GM19193 (cell line): ENCODE data around the gene SCN9A.

ENCODE experiments used
- POLR2A ChIP-seq: IDR thresholded peaks from 4 replicates; pipeline ENCODE4 v1.6.1; 2011; ENCODE audit not compliant: insufficient read depth, insufficient read length; ENCODE audit errors: extremely low read depth

The SCN9A gene

GRCh38 chr2:166357068-166357949, 18.4 kb downstream of the SCN9A start:
- TF ChIP-seq POLR2A = no peak

GRCh38 chr2:166351319-166351718, 24.4 kb downstream of the SCN9A start:
- TF ChIP-seq POLR2A = no peak

- TF ChIP-seq POLR2A = no peak
Measured at GRCh38 chr2:166350525-166350924, 25.2 kb downstream of the SCN9A start.

- no peak for TF ChIP-seq POLR2A
Measured at GRCh38 chr2:166344286-166345113, 31.2 kb downstream of the SCN9A start.

GRCh38 chr2:166343467-166343866, 32.3 kb downstream of the SCN9A start:
- TF ChIP-seq POLR2A = no peak

- TF ChIP-seq POLR2A = no peak
Measured at GRCh38 chr2:166341426-166341825, 34.3 kb downstream of the SCN9A start.

GRCh38 chr2:166338831-166339339, 36.9 kb downstream of the SCN9A start:
- no peak for TF ChIP-seq POLR2A

GRCh38 chr2:166337932-166338331, 37.8 kb downstream of the SCN9A start:
- no peak for TF ChIP-seq POLR2A

- TF ChIP-seq POLR2A = no peak
Measured at GRCh38 chr2:166335284-166335683, 40.5 kb downstream of the SCN9A start.

- TF ChIP-seq POLR2A = no peak
Measured at GRCh38 chr2:166334805-166335204, 40.9 kb downstream of the SCN9A start.

GRCh38 chr2:166333801-166334200, 41.9 kb downstream of the SCN9A start:
- TF ChIP-seq POLR2A = no peak

GRCh38 chr2:166332106-166332505, 43.6 kb downstream of the SCN9A start:
- TF ChIP-seq POLR2A = no peak

- no peak for TF ChIP-seq POLR2A
Measured at GRCh38 chr2:166331468-166331867, 44.3 kb downstream of the SCN9A start.

- no peak for TF ChIP-seq POLR2A
Measured at GRCh38 chr2:166329465-166329864, 46.3 kb downstream of the SCN9A start.

GRCh38 chr2:166328147-166328546, 47.6 kb downstream of the SCN9A start:
- no peak for TF ChIP-seq POLR2A

- no peak for TF ChIP-seq POLR2A
Measured at GRCh38 chr2:166321076-166321475, 54.7 kb downstream of the SCN9A start.

- TF ChIP-seq POLR2A = no peak
Measured at GRCh38 chr2:166314022-166314759, 61.6 kb downstream of the SCN9A start.
